H1 (cell line): ENCODE measurements around the gene CALM1. TPM values are rescaled to one million over a fixed set of nuclear protein-coding genes. Genes with fewer than 3 reads are reported as not detected.

ENCODE experiments used
- CTCF ChIA-PET: fragments of 300-600 bp; sonication (Branson Sonifier 250); formaldehyde crosslinking; loops from one replicate; lab custom pipeline; 2021; ENCODE audit not compliant: partially characterized antibody; lab: Charles Lee
- POLR2A ChIA-PET: fragments of 300-600 bp; sonication (Branson Sonifier 250); formaldehyde crosslinking; loops from one replicate; lab custom pipeline; 2021; ENCODE audit warnings: inconsistent platforms; ENCODE audit not compliant: partially characterized antibody; lab: Charles Lee
- DNase-seq, 2 experiments: peaks; one replicate each; pipeline versions ENCODE4 v3.0.0 to v3.0.0-alpha.2; 2010 to 2022; ENCODE audit warnings: low spot score in 2 of 2, low read depth in 1 of 2, mixed read lengths in 1 of 2
- FAIRE-seq: peaks from 2 replicates; lab custom pipeline; 2011; peaks lifted over from hg19 to GRCh38; lab: Jason Lieb, UNC
- H2AFZ ChIP-seq: 2 replicates; pipeline ENCODE4 v1.8.1; 2012; ENCODE audit warnings: low read length, inconsistent platforms
- H2AK5ac ChIP-seq: 2 replicates; pipeline ENCODE4 v1.6.1; 2013; ENCODE audit warnings: low read depth, low read length
- H2BK120ac ChIP-seq: replicated peaks from 2 replicates; pipeline ENCODE3; 2013; ENCODE audit warnings: low read depth, low read length, inconsistent platforms
- H2BK12ac ChIP-seq: 2 replicates; pipeline ENCODE4 v1.6.1; 2013; ENCODE audit warnings: low read depth, low read length
- H2BK15ac ChIP-seq: 2 replicates; pipeline ENCODE4 v1.6.1; 2013; ENCODE audit warnings: low read length
- H2BK20ac ChIP-seq: 2 replicates; pipeline ENCODE4 v1.6.1; 2013; ENCODE audit warnings: low read length
- H2BK5ac ChIP-seq: 2 replicates; pipeline ENCODE4 v1.6.1; 2013; ENCODE audit warnings: low read depth, low read length
- H3K14ac ChIP-seq: 2 replicates; pipeline ENCODE4 v1.6.1; 2013; ENCODE audit warnings: inconsistent platforms; ENCODE audit not compliant: insufficient read length
- H3K18ac ChIP-seq: 2 replicates; pipeline ENCODE4 v1.6.1; 2013; ENCODE audit warnings: low read length; ENCODE audit errors: extremely low read depth
- H3K23ac ChIP-seq: 2 replicates; pipeline ENCODE4 v1.6.1; 2013; ENCODE audit warnings: inconsistent platforms; ENCODE audit not compliant: insufficient read length
- H3K23me2 ChIP-seq: 2 replicates; pipeline ENCODE4 v1.6.1; 2013; ENCODE audit warnings: low read depth, low read length
- H3K27ac ChIP-seq: 2 replicates; pipeline ENCODE4 v1.6.1; 2011; ENCODE audit warnings: low read depth, low read length, inconsistent platforms
- H3K27me3 ChIP-seq, 4 experiments: replicated peaks in 1 of 4; 1 replicate in 1 of 4; 2 replicates in 3 of 4; pipeline versions ENCODE4 v1.6.1 to v1.8.1; 2011 to 2013; ENCODE audit warnings: low read length in 3 of 4, mild to moderate bottlenecking in 3 of 4, inconsistent platforms in 2 of 4, mixed read lengths in 2 of 4, moderate library complexity in 1 of 4; ENCODE audit not compliant: control insufficient read depth in 3 of 4, insufficient read depth in 3 of 4; ENCODE audit errors: extremely low read depth in 1 of 4
- H3K36me3 ChIP-seq, 4 experiments: 2 replicates each; pipeline versions ENCODE4 v1.6.1 to v1.8.1; 2011 to 2013; ENCODE audit warnings: mild to moderate bottlenecking in 4 of 4, low read length in 3 of 4, moderate library complexity in 2 of 4, control low read depth in 1 of 4, inconsistent platforms in 1 of 4; ENCODE audit not compliant: insufficient read depth in 4 of 4, control insufficient read depth in 2 of 4
- H3K4ac ChIP-seq: replicated peaks from 2 replicates; pipeline ENCODE3; 2013; ENCODE audit warnings: low read length, low read depth, mixed read lengths, inconsistent platforms; ENCODE audit not compliant: insufficient read length
- H3K4me1 ChIP-seq, 4 experiments: replicated peaks in 1 of 4; 1 replicate in 1 of 4; 2 replicates in 3 of 4; pipeline versions ENCODE4 v1.6.1 to v1.8.1; 2011 to 2013; ENCODE audit warnings: low read length in 3 of 4, inconsistent platforms in 2 of 4, mixed read lengths in 1 of 4; ENCODE audit not compliant: insufficient read depth in 4 of 4, control insufficient read depth in 3 of 4
- H3K4me2 ChIP-seq, 2 experiments: 2 replicates each; pipeline versions ENCODE4 v1.6.1 to v1.8.1; 2011 to 2013; ENCODE audit warnings: low read depth in 2 of 2, low read length in 2 of 2, control low read depth in 1 of 2, inconsistent platforms in 1 of 2, mild to moderate bottlenecking in 1 of 2; ENCODE audit not compliant: insufficient read depth in 1 of 2
- H3K4me3 ChIP-seq, 4 experiments: fragments of 200-600, 300-600 bp in 1 of 4; sonication (generic), shearing (Covaris generic), sonication (Bioruptor Twin) in 1 of 4; 2 replicates each; pipeline versions ENCODE4 v1.5.1 to v1.8.1; 2011 to 2016; ENCODE audit warnings: low read length in 4 of 4, low read depth in 3 of 4, control low read depth in 2 of 4, inconsistent platforms in 2 of 4, mild to moderate bottlenecking in 2 of 4, mixed read lengths in 1 of 4, moderate library complexity in 1 of 4; ENCODE audit not compliant: insufficient read depth in 2 of 4; ENCODE audit errors: extremely low read depth in 1 of 4
- H3K56ac ChIP-seq: replicated peaks from 2 replicates; pipeline ENCODE3; 2013; ENCODE audit warnings: low read depth, mild to moderate bottlenecking, mixed read lengths, low read length, inconsistent platforms; ENCODE audit not compliant: insufficient read length
- H3K79me1 ChIP-seq: 2 replicates; pipeline ENCODE4 v1.6.1; 2013; ENCODE audit warnings: low read depth, low read length, control low read depth
- H3K79me2 ChIP-seq, 2 experiments: 2 replicates each; pipeline versions ENCODE4 v1.6.1 to v1.8.1; 2012 to 2013; ENCODE audit warnings: low read length in 2 of 2, mild to moderate bottlenecking in 2 of 2, inconsistent platforms in 1 of 2; ENCODE audit not compliant: insufficient read depth in 2 of 2, control insufficient read depth in 1 of 2
- H3K9ac ChIP-seq, 4 experiments: replicated peaks in 1 of 4; 1 replicate in 1 of 4; 2 replicates in 3 of 4; pipeline versions ENCODE4 v1.6.1 to v1.8.1; 2011 to 2013; ENCODE audit warnings: low read depth in 3 of 4, low read length in 3 of 4, control low read depth in 2 of 4, mild to moderate bottlenecking in 2 of 4, moderate library complexity in 2 of 4, inconsistent platforms in 1 of 4; ENCODE audit errors: extremely low read depth in 1 of 4
- H3K9me3 ChIP-seq, 2 experiments: 2 replicates each; pipeline versions ENCODE4 v1.6.1 to v1.8.1; 2012 to 2013; ENCODE audit warnings: mild to moderate bottlenecking in 2 of 2, moderate library complexity in 2 of 2, control low read depth in 1 of 2, inconsistent platforms in 1 of 2, low read depth in 1 of 2, low read length in 1 of 2, mixed read lengths in 1 of 2; ENCODE audit not compliant: insufficient read depth in 2 of 2
- H4K20me1 ChIP-seq, 2 experiments: replicated peaks in 1 of 2; 2 replicates each; pipeline versions ENCODE3 to v1.8.1; 2011 to 2013; ENCODE audit warnings: inconsistent platforms in 2 of 2, low read length in 2 of 2, mild to moderate bottlenecking in 1 of 2; ENCODE audit not compliant: insufficient read depth in 2 of 2, control insufficient read depth in 1 of 2
- H4K5ac ChIP-seq: 2 replicates; pipeline ENCODE4 v1.6.1; 2013; ENCODE audit warnings: low read length, low read depth, mixed read lengths, inconsistent platforms; ENCODE audit not compliant: insufficient read length
- H4K8ac ChIP-seq: 2 replicates; pipeline ENCODE4 v1.8.0; 2013; ENCODE audit warnings: mild to moderate bottlenecking, moderate library complexity, low read length, inconsistent platforms; ENCODE audit not compliant: insufficient read depth; ENCODE audit errors: extremely low read depth
- H4K91ac ChIP-seq: replicated peaks from 2 replicates; pipeline ENCODE3; 2013; ENCODE audit warnings: low read length, mixed read lengths, inconsistent platforms; ENCODE audit not compliant: insufficient read length
- CBX8 ChIP-seq: fragments of 300-800, 300-1000 bp; sonication (generic); IDR thresholded peaks from 2 replicates; pipeline ENCODE4 v1.7.1; 2016; ENCODE audit warnings: low read depth, low read length, borderline replicate concordance
- CEBPB ChIP-seq: IDR thresholded peaks from 2 replicates; pipeline ENCODE4 v1.6.1; 2012; ENCODE audit warnings: low read depth, low read length
- CHD1 ChIP-seq: IDR thresholded peaks from 2 replicates; pipeline ENCODE4 v1.6.1; 2012; ENCODE audit warnings: low read depth, low read length, improper control_type of control experiment
- FOSL1 ChIP-seq: IDR thresholded peaks from 2 replicates; pipeline ENCODE4 v1.6.1; 2011; ENCODE audit warnings: mild to moderate bottlenecking, low read depth, low read length, moderate library complexity; ENCODE audit not compliant: insufficient read depth
- KDM1A ChIP-seq: fragments of 200-600, 300-600 bp; sonication (generic); IDR thresholded peaks from 2 replicates; pipeline ENCODE4 v1.7.1; 2016; ENCODE audit warnings: mild to moderate bottlenecking, low read length, borderline replicate concordance
- RBBP5 ChIP-seq: IDR thresholded peaks from 2 replicates; pipeline ENCODE4 v1.7.1; 2012; ENCODE audit warnings: low read depth, mild to moderate bottlenecking, inconsistent platforms, low read length, moderate library complexity, borderline replicate concordance
- TCF12 ChIP-seq: IDR thresholded peaks from 2 replicates; pipeline ENCODE4 v1.6.1; 2011; ENCODE audit warnings: low read depth, mild to moderate bottlenecking, low read length
- WGBS, 2 experiments: shearing (Covaris generic) in 1 of 2; methylation state at CpG; one replicate each; pipeline versions ENCODE4 v1.1.6 to v1.1.7; 2013 to 2015; ENCODE audit warnings: low lambda C conversion rate in 2 of 2, mixed read lengths in 2 of 2, inconsistent platforms in 1 of 2, low coverage in 1 of 2, missing lambda C conversion rate in 1 of 2; ENCODE audit not compliant: insufficient replicate concordance in 2 of 2, insufficient coverage in 1 of 2, insufficient read length in 1 of 2; ENCODE audit errors: extremely low coverage in 1 of 2, missing lambda C conversion rate in 1 of 2; 5-methylcytosine and 5-hydroxymethylcytosine counted together
- polyA plus RNA-seq, 7 experiments: library from polyadenylated mRNA; depleted of rRNA in 3 of 7; stranded (reverse) in 5 of 7; unstranded in 2 of 7; fragments of >200 nt in 5 of 7; fragments of 200-250 nt in 2 of 7; gene quantifications; 1 replicate in 5 of 7; 2 replicates in 1 of 7; 4 replicates in 1 of 7; pipeline versions ENCODE4 v1.2.1 to v1.2.3, GENCODE V29; 2011 to 2013; ENCODE audit warnings: missing spikeins in 2 of 7, mixed read lengths in 2 of 7
- total RNA-seq: library from RNA; stranded (reverse); fragmentation: NEBNext Ultra II Directional; extraction: Animal tissue kit (Norgen Biotek cat#: 25700); gene quantifications from 2 replicates; pipeline ENCODE4 v1.2.1, GENCODE V29; 2021

Gene CALM1
- total and polyA plus RNA-seq, 2 of the 8 experiments (the other 6 are each of a cell fraction or from before 2014, with no cell fraction given) = 285 to 422 TPM

- no peak overlapping the region for H4K5ac ChIP-seq
- H4K91ac ChIP-seq = peak overlapping the region; percentile 47
- H4K8ac ChIP-seq = no peak overlapping the region
- H3K4me2 ChIP-seq = no peak overlapping the region
- peak overlapping the region; percentile 4; the same call in 1 of the 2 replicates for H2BK20ac ChIP-seq
- WGBS, 2 experiments = 83% methylated on average over 16 of the region's 16 CpGs; no CpG with 5 or more reads in 1 of the 2 experiments
- H3K9me3 ChIP-seq = peaks cover 0 to 3% of the 10 kb centered on the region in 2 experiments; a peak in 1 of 4 replicates
- no peak overlapping the region for H2BK120ac ChIP-seq
- H2AK5ac ChIP-seq = no peak overlapping the region
- no peak overlapping the region for H2BK5ac ChIP-seq
- no peak for TF ChIP-seq FOSL1
- TF ChIP-seq CBX8 = no peak
- TF ChIP-seq TCF12 = no peak
- TF ChIP-seq KDM1A = no peak
- TF ChIP-seq RBBP5 = no peak
- no peak; the same call in 1 of the 2 replicates for TF ChIP-seq CEBPB
- no peak for TF ChIP-seq CHD1
- ChIA-PET CTCF (interaction anchor here (0.8 to 1.6 kb wide), 4 partner anchors 10 to 43 kb away, joined by 3 to 5 read pairs (median 4); no protein-coding TSS in a partner anchor), POLR2A (interaction anchor here (1.2 to 2.1 kb wide), 3 partner anchors 11 to 41 kb away, joined by 3 to 7 read pairs (median 3); no protein-coding TSS in a partner anchor)
- no peaks in the 10 kb centered on the region for H3K27me3 ChIP-seq
- no peak for DNase-seq
- no peak overlapping the region for H3K4ac ChIP-seq
- 0 out of 2 replicates have a peak overlapping the region, but pooled peaks have one; percentile 9 for H3K18ac ChIP-seq
- H3K23me2 ChIP-seq = no peaks in the 10 kb centered on the region
- peak overlapping the region; percentile 34; the same call in 1 of the 2 replicates for H2BK12ac ChIP-seq
- no peaks in the 10 kb centered on the region for H3K79me2 ChIP-seq
- no peak overlapping the region for H3K14ac ChIP-seq
- peaks cover 3 to 27% (median 9%) of the 10 kb centered on the region in 4 experiments; a peak in 6 of 7 replicates for H3K4me1 ChIP-seq
- no peak overlapping the region for H3K23ac ChIP-seq
- H3K27ac ChIP-seq = no peak overlapping the region
- no peaks in the 10 kb centered on the region for H3K36me3 ChIP-seq
- H3K4me3 ChIP-seq = no peak overlapping the region
- H2AFZ ChIP-seq = peak overlapping the region; percentile 44
- no peak overlapping the region for H3K9ac ChIP-seq
- H3K56ac ChIP-seq = no peak overlapping the region
- H2BK15ac ChIP-seq = peak overlapping the region; percentile 90
- FAIRE-seq = no peak
- H4K20me1 ChIP-seq = no peaks in the 10 kb centered on the region
- no peaks in the 10 kb centered on the region for H3K79me1 ChIP-seq
Observed at GRCh38 chr14:90443161-90444076, 46.6 kb downstream of the CALM1 start.
